Activated CD8-positive, alpha-beta T cell treated with anti-CD3 and anti-CD28 coated beads for 36 hours (primary cell): ENCODE data around the gene CHST1. TPM values are rescaled to one million over a fixed set of nuclear protein-coding genes. Genes with fewer than 3 reads are reported as not detected.

Experiments used
- ATAC-seq: fragments of 200-7000 bp; cut with Tn5 transposase; one replicate; pipeline ENCODE4 v1.10.0; 2021; ENCODE audit warnings: mild to moderate bottlenecking, moderate library complexity
- CTCF ChIA-PET: fragments of 350-600 bp; sonication (Branson Sonifier 250); formaldehyde crosslinking; loops from one replicate; lab custom pipeline; 2021; ENCODE audit warnings: antibody characterized with exemption; lab: Charles Lee
- POLR2A ChIA-PET: fragments of 350-600 bp; sonication (Branson Sonifier 250); formaldehyde crosslinking; loops from one replicate; lab custom pipeline; 2021; ENCODE audit warnings: antibody characterized with exemption; lab: Charles Lee
- DNase-seq: peaks from one replicate; pipeline ENCODE4 v3.0.0-alpha.2; 2020
- H3K27ac Mint-ChIP-seq: one replicate; pipeline ENCODE4 v1.8.0; 2021; ENCODE audit warnings: mild to moderate bottlenecking, mixed read lengths
- H3K27me3 Mint-ChIP-seq: one replicate; pipeline ENCODE4 v1.8.0; 2021; ENCODE audit warnings: mixed read lengths
- H3K36me3 Mint-ChIP-seq: one replicate; pipeline ENCODE4 v1.8.0; 2021; ENCODE audit warnings: low read depth, mixed read lengths
- H3K4me1 Mint-ChIP-seq: one replicate; pipeline ENCODE4 v1.8.0; 2021; ENCODE audit warnings: low read depth, mixed read lengths
- H3K4me3 Mint-ChIP-seq: one replicate; pipeline ENCODE4 v1.8.0; 2021; ENCODE audit warnings: mild to moderate bottlenecking, moderate library complexity, mixed read lengths
- H3K9me3 Mint-ChIP-seq: one replicate; pipeline ENCODE4 v1.8.0; 2021; ENCODE audit warnings: mixed read lengths
- intact Hi-C: fragments of 100-400 bp; cut with micrococcal nuclease; formaldehyde crosslinking; loops from one replicate; pipeline ENCODE4 v1.10.0; 2022
- total RNA-seq, 2 experiments: library from RNA; stranded (reverse); gene quantifications; one replicate each; pipeline ENCODE4 v1.2.3, GENCODE V29; 2021
- TF ChIP-seq, protein P1 (sequence below): fragments of 200-600 bp; IDR thresholded peaks from one replicate; pipeline ENCODE4 v1.8.0; 2022; ENCODE audit warnings: antibody characterized with exemption, mild to moderate bottlenecking

The CHST1 gene
- total RNA-seq, 2 experiments from 2014 or later: not detected

DNA sequence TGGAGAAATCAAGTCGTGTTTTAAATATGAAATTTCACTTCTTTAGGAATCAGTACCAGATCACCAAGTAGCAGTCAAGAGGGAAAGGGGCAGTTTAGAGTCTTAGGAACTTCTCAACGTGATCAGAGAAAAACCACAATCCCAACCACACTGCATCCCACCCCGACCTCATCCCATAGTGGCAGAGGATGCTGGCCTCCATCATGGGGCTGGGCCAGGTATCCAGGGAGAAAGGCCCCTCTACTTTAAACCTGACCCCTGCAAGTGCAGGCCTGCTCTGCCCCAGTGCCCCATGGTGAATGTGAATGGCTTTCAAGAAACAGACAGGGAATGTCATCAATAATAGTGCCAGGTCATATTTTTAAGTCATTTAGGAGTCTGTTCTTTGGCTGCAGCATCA, 12.1 kb downstream of the CHST1 start:
- intact Hi-C loops: loop anchor here (10.0 kb wide), 1 partner anchor 122 kb away; no protein-coding TSS in a partner anchor
- H3K27me3 Mint-ChIP-seq: peaks cover 11% of the 10 kb centered on the region
- no peak overlapping the region for H3K4me3 Mint-ChIP-seq
- DNase-seq (no peak), ATAC-seq (no peak)
- CTCF ChIA-PET: interaction anchor here (1.0 to 7.7 kb wide), 5 partner anchors 11 to 281 kb away, joined by 3 to 65 read pairs (median 11); no protein-coding TSS in a partner anchor
- H3K4me1 Mint-ChIP-seq: peaks cover 3% of the 10 kb centered on the region
- H3K36me3 Mint-ChIP-seq: no peaks in the 10 kb centered on the region
- no peak overlapping the region for H3K27ac Mint-ChIP-seq
- POLR2A ChIA-PET: no interaction called here
- no peaks in the 10 kb centered on the region for H3K9me3 Mint-ChIP-seq
- TF ChIP-seq, protein P1, sequence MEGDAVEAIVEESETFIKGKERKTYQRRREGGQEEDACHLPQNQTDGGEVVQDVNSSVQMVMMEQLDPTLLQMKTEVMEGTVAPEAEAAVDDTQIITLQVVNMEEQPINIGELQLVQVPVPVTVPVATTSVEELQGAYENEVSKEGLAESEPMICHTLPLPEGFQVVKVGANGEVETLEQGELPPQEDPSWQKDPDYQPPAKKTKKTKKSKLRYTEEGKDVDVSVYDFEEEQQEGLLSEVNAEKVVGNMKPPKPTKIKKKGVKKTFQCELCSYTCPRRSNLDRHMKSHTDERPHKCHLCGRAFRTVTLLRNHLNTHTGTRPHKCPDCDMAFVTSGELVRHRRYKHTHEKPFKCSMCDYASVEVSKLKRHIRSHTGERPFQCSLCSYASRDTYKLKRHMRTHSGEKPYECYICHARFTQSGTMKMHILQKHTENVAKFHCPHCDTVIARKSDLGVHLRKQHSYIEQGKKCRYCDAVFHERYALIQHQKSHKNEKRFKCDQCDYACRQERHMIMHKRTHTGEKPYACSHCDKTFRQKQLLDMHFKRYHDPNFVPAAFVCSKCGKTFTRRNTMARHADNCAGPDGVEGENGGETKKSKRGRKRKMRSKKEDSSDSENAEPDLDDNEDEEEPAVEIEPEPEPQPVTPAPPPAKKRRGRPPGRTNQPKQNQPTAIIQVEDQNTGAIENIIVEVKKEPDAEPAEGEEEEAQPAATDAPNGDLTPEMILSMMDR: no peak

DNA sequence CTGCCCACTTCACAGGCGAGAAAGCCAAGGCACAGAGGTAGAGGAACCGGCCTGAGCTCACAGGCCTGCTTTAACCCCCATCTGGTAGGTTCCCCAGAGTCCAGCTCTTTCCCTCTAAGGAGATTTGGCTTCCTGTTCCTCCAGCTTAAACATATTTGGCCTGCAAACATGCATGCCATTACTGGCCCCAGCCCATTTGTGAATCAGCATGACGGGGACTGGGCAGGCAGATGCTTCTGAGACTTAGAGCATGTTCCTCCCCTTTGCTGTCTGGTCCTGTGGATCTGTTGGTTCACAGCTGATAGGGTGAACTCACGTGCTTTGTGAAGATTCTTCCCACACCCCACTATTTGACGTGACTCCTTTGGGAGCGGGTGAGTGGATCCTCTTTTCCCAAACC, 12.6 kb downstream of the CHST1 start:
- Mint-ChIP-seq H3K36me3 (no peaks in the 10 kb centered on the region), H3K27ac (no peak overlapping the region), H3K4me1 (peaks cover 3% of the 10 kb centered on the region), H3K9me3 (no peaks in the 10 kb centered on the region), H3K27me3 (peaks cover 11% of the 10 kb centered on the region), H3K4me3 (no peak overlapping the region)
- ATAC-seq (no peak), DNase-seq (no peak)
- TF ChIP-seq, protein P1: no peak
- intact Hi-C loops: loop anchor here (10.0 kb wide), 1 partner anchor 122 kb away; no protein-coding TSS in a partner anchor
- ChIA-PET POLR2A (no interaction called here), CTCF (interaction anchor here (1.0 to 1.2 kb wide), 2 partner anchors 119 to 281 kb away, joined by 3 to 4 read pairs; no protein-coding TSS in a partner anchor)

DNA sequence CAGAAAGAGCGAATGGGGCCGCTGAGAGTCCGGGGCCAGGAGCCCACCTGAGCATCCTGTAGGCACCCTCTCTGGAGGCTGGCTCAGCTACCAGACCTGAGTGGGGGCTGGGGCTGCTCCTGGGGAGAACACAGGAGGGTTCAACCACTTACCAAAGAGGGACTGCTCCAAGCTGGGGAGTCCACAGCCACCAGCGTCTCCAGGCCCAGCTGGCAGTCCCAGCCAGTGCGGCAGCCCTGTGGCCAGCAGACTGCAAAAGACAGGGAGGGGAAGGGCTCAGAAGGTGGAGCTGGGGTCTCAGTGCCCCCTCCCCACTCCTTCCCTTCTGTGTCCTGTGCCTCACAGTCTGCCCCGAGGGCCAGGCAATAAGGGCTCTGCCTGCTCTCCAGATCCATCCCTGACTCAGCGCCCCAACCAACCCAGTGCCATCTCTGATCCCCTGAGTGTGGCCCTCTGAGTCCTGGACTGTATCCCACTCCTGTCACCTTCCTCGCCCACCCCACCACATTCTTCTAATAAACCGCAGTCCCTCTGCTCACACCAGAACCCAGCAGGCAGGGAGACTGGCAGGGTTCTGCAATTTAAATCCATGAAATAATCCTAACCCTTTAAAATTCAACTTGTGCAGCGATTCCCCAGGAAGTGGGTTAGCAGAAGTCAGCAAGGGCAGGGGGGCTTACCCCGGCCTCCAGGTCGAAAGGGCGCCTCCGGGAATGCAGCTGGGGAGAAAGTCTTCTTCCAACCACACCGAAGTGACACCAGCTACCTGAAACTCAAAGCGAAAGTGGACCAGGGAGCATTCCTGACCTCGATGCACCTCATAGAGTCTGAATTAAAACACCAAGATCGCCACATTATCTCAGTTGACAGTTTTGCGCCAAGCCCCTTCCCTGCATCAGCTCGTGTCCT, 13.3 kb downstream of the CHST1 start:
- Mint-ChIP-seq H3K4me3 (no peak overlapping the region), H3K36me3 (no peaks in the 10 kb centered on the region), H3K27me3 (peaks cover 13% of the 10 kb centered on the region), H3K4me1 (peaks cover 6% of the 10 kb centered on the region), H3K9me3 (no peaks in the 10 kb centered on the region), H3K27ac (no peak overlapping the region)
- no peak for DNase-seq
- intact Hi-C loops: loop anchor here (10.0 kb wide), 1 partner anchor 123 kb away; no protein-coding TSS in a partner anchor
- ChIA-PET CTCF (interaction anchor here (1.0 to 1.2 kb wide), 2 partner anchors 120 to 281 kb away, joined by 3 to 4 read pairs; no protein-coding TSS in a partner anchor), POLR2A (no interaction called here)
- TF ChIP-seq, protein P1: no peak
- no peak for ATAC-seq

DNA sequence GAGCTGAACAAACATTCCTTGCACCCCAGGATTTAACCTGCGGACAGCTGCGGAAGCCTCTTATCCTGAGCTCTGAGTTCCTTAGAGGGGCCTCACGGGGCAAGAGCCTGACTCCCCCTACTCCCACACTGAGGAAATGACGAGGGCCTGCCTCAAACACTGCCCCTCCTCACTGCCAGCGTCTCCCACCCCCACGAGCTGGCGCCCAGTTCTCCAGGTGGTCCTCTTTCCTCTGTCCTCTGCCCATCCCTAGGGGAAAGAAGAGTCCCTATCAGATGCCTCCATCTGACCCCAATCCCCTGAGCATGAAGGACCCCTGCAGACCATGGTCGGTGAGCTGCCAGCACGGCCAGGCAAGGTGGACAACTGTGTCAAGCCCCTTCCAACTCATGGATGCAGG, 14.3 kb downstream of the CHST1 start:
- H3K9me3 Mint-ChIP-seq: no peaks in the 10 kb centered on the region
- POLR2A ChIA-PET: no interaction called here
- no peak overlapping the region for H3K4me3 Mint-ChIP-seq
- H3K27me3 Mint-ChIP-seq: peaks cover 12% of the 10 kb centered on the region
- CTCF ChIA-PET: no interaction called here
- ATAC-seq (no peak), DNase-seq (no peak)
- intact Hi-C loops: loop anchor here (10.0 kb wide), 1 partner anchor 124 kb away; no protein-coding TSS in a partner anchor
- no peaks in the 10 kb centered on the region for H3K36me3 Mint-ChIP-seq
- TF ChIP-seq, protein P1: no peak
- H3K4me1 Mint-ChIP-seq: peaks cover 6% of the 10 kb centered on the region
- no peak overlapping the region for H3K27ac Mint-ChIP-seq
